HG02763 (cell line): ENCODE measurements around the gene NLRP8.
"Not testable (repeated sequence)": the region's sequence is repeated elsewhere in the genome, so short reads cannot be mapped to it uniquely, and the experiment has no call there.

Experiments used
- ATAC-seq: cut with Tn5 transposase; IDR thresholded peaks from one replicate; pipeline ENCODE4 v1.9.1; 2021; ENCODE audit warnings: mild to moderate bottlenecking, moderate library complexity; ENCODE audit not compliant: unreplicated experiment

NLRP8 gene

DNA sequence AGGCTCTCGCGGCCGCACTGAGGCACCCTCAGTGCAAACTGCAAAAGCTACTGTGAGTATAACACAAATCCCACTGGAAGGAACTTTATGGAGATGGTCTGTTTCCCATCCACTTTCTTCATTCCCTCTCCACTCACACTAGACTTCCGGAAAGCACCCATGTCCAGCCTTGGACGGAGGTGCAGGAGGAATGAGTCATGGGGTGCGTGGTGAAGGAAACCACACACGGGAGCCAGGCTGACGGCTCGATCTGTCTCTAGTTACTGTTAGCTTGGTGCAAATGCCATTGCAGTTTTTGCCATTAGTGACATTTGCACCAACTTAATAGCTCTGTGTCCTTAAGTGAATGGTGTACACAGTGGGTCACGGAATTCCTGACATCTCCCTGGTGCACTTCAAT lies 14.6 kb downstream of the NLRP8 start:
- no peak for ATAC-seq

DNA sequence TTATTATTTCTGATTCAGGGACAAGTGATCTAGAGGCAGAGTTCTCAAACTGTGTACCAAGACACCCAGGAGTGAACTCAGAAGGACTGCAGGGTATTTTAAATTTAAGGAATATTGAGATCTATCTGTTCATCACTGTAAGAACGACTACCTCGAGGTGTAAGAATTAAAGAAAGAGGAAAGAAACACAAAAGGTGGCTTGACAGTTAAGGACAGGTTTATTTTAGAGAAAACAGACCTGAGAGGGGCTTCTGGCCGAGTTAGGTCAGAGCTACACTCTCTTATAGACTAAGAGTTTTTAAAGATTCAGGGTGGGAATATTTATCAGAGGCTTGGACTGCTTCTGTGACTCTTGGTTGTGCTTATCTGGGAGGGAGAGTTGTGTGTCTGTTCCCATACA lies 26.4 kb downstream of the NLRP8 start:
- ATAC-seq, result no peak

DNA sequence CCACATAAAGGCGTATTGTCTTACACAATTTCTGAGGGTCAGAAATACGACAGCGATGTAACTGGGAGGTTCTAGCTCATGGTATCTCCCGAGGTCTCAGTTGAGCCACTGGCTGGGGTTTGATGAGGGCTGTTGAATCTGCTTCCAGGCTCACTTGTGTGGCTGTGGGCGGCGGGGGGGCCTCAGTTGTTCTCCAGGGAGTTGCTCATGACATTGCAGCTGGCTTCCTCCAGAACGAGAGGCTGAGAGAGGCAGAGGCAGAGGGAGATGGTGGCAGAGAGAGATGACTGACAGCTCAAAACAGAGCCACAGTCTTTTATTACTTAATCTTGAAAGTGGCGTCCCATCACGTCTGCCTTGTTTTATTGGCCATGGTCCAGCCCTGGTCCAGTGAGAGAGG lies 32.8 kb downstream of the NLRP8 start:
- ATAC-seq, result no peak

DNA sequence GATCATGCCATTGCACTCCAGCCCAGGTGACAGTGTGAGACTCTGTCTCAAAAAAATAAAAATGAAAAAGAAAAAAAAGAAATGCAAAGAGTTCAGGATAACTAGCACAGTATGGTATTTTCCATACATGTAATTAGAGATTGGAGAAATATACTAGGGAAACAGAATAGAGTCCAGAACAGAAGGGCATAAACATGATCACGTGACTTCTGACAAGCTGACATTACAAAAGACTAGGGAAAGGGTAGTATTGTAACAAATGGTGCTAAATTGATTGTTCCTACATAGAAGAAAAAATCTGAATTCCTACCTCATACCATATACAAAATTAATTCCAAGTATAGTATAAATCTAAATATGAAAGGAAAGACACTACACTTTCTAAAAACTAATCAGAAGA lies 37.6 kb downstream of the NLRP8 start:
- no peak for ATAC-seq

DNA sequence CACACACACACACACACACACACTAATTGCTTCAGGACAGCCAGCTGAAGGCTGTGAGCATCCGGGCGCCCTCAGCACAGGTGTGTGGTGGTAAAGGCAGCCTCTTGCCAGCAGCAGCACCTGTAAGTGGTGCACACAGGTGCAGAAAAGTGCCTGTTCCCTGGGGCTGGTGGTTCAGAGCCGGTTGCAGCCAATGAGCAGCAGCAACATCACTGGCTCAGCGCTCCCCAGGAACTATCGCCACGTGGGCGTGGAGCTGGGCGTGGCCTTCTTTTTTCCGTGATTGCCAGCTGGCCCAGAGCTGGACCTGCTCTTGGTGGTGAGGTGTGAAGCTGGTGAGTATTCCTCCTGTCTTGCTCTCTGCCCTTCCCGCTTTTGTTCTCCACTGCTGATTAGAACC lies 38.9 kb downstream of the NLRP8 start, which contains the start of gene NLRP5:
Gene NLRP5, plus strand, starts transcription at position 289 of the 400 bp plus-strand sequence.
- ATAC-seq, result no peak

DNA sequence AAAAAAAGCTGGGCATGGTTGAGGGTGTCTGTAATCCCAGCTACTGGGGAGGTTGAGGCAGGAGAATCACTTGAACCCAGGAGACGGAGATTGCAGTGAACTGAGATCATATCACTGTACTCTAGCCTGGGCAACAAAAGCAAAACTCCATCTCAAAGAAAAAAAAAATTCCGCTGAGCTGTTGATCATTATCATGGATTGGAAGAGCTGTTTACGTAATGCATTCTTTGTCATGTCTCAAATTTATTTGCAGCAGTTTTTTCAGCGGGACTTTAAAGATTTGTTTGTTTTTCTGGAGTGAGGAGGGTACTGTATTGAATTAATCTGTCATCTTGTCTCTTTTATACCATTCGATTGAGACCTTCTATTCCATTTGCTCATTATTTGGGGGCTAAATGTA lies 43.2 kb downstream of the NLRP8 start:
- ATAC-seq, result no peak

DNA sequence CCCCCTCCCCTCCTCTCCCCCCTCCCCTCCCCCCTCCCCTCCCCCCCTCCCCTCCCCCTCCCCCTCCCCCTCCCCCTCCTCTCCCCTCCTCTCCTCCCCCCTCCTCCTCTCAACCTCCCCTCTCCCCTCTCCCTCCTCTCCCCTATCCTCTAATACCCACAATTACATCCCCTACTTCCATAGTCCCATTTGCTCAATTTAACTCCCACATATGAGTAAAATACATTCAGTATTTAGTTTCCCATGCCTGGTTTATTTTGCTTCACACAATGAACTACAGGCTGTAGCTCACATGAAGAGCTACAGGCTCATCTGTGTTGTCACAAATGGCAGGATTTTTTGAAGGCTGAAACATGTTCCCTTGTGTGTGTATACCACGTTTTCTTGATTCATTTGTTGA lies 45.9 kb downstream of the NLRP8 start:
- no peak for ATAC-seq

DNA sequence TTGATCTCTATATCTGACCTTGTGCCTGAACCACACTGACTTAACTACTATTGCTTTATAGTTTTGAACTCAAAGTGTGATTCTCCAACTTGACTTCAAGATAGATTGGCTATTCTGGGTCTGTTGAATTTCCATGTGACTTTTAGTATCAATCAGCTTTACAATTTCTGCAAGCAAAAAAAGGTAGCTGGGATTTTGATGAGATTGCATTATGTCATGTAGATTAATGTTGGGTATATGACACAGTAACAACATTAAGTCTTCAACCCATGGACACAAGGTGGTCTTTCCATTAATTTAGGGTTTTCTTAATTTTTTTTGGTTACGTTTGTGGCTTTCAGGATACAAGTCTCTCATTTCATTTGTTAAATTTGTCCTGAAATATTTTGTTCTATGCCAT lies 67.1 kb downstream of the NLRP8 start:
- no peak for ATAC-seq

DNA sequence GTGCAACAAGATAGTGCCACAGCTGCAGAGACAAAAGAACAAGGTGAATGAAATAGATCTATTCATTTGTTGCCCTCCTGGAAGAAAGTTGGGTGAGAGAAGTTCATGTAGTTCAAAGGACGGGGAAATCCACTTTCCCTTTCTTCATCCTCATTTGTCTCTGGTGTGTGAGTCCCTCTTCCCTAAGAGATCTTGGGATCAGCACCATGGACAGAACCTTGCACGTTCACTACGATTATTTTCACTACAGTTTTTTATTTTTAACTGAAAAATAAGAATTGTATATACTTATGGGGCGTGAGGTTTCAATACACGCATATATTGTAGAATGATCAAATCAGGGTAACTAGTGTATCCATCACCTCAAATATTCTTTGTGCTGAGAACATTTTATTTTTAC lies 68.1 kb downstream of the NLRP8 start:
- no peak for ATAC-seq

DNA sequence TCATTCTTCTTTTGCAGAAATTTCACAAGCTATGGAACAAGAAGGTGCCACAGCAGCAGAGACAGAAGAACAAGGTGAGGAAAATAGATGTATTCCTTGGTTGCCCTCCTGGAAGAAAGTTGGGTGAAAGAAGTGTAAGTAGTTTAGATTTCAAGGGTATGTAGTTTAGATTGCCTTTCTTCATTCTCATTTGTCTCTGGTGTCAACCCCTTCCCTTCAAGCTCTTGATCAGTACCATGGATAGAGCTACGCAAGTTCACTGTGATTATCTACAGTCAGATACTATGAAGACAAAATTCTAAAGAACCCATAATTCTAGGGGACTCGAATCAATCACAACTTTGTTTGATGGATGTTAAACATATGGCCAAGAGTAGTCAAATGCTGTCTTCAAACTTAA lies 71.7 kb downstream of the NLRP8 start:
- ATAC-seq, result not testable (repeated sequence)

DNA sequence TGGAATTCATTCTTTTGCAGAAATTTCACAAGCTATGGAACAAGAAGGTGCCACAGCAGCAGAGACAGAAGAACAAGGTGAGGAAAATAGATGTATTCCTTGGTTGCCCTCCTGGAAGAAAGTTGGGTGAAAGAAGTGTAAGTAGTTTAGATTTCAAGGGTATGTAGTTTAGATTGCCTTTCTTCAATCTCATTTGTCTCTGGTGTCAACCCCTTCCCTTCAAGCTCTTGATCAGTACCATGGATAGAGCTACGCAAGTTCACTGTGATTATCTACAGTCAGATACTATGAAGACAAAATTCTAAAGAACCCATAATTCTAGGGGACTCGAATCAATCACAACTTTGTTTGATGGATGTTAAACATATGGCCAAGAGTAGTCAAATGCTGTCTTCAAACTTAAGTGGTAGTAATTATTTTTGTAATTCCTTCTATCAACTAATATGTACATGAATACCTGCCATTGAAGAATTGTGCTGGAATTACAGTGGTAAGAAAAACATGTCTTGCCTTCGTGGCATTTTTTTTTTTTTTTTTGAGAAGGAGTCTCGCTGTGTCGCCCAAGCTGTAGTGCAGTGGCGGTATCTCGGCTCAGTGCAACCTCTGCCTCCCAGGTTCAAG lies 72.8 kb downstream of the NLRP8 start:
- not testable (repeated sequence) for ATAC-seq

DNA sequence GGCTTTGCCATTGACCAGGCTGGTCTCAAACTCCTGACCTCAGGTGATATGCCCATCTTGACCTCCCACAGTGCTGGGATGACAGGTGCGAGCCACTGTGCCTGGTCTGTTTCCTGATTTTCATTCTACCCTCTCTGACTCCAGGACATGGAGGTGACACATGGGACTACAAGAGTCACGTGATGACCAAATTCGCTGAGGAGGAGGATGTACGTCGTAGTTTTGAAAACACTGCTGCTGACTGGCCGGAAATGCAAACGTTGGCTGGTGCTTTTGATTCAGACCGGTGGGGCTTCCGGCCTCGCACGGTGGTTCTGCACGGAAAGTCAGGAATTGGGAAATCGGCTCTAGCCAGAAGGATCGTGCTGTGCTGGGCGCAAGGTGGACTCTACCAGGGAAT lies 79.1 kb downstream of the NLRP8 start:
- no peak for ATAC-seq
